ENCODE data around the gene ENAM.

Gene ENAM

GRCh38 chr4:70608324-70608723 is 20.2 kb upstream of the ENAM start:
- Histone ChIP-seq H3K9me3 (ENCODE audit: low read length) (no peaks in the 10 kb centered on the region), H3K36me3 (ENCODE audit: insufficient read depth, low read length) (no peaks in the 10 kb centered on the region), H3K4me3 (ENCODE audit: low read length) (no peak overlapping the region), H2AFZ (ENCODE audit: low read depth, low read length) (no peak overlapping the region), H3K4me1 (ENCODE audit: insufficient read depth, low read length) (peaks cover 25% of the 10 kb centered on the region), H3K27me3 (ENCODE audit: insufficient read depth, low read length) (no peaks in the 10 kb centered on the region)

- peaks cover 1% of the 10 kb centered on the region for H3K4me1 ChIP-seq (ENCODE audit: insufficient read depth, low read length)
- H3K4me3 ChIP-seq (ENCODE audit: low read length), result no peak overlapping the region
- H3K36me3 ChIP-seq (ENCODE audit: insufficient read depth, low read length), result no peaks in the 10 kb centered on the region
- no peaks in the 10 kb centered on the region for H3K9me3 ChIP-seq (ENCODE audit: low read length)
- no peak overlapping the region for H2AFZ ChIP-seq (ENCODE audit: low read depth, low read length)
- peaks cover 3% of the 10 kb centered on the region for H3K27me3 ChIP-seq (ENCODE audit: insufficient read depth, low read length)
Observed at GRCh38 chr4:70613306-70614183, 15.0 kb upstream of the ENAM start.

DNA sequence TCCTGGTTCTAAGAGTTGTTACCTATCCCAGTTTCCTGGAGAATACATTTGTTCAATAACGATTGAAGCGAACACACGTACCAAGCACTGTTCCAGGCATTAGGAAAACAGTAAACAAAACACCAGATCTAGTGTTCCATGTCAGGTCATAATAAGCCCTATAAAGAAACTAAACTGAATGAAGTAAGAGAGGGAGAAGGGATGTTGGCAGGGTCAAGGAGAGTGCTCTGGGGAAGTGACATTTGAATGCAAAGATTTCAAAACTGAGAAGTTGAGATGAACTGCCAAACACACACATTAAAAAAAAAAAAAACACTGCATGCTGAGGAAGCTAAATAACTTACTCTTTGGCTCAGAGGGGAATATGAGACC is 14.4 kb upstream of the ENAM start:
- H3K4me3 ChIP-seq (ENCODE audit: low read length), result no peak overlapping the region
- peaks cover 3% of the 10 kb centered on the region for H3K27me3 ChIP-seq (ENCODE audit: insufficient read depth, low read length)
- no peak overlapping the region for H2AFZ ChIP-seq (ENCODE audit: low read depth, low read length)
- H3K4me1 ChIP-seq (ENCODE audit: insufficient read depth, low read length), result no peaks in the 10 kb centered on the region
- H3K36me3 ChIP-seq (ENCODE audit: insufficient read depth, low read length), result no peaks in the 10 kb centered on the region
- no peaks in the 10 kb centered on the region for H3K9me3 ChIP-seq (ENCODE audit: low read length)

DNA sequence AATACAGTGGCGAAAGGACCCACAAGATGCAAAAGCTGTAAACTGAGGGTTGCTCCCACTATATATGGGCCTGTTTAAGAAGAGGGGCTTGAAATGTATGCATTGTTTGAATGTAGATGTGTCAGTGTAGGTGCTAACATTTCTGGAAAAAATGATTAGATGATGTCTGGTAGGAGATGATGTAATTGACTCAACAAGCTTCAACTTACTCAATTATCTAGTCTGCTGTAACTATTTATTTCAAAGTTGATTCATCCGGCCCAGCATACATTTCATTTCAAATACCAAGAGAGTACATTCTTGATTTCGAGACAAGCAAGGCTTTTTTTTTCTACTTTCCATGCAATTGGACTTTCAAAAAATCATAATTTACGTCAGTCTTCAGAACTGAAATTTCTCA is 9.3 kb upstream of the ENAM start:
- no peak overlapping the region for H2AFZ ChIP-seq (ENCODE audit: low read depth, low read length)
- H3K4me3 ChIP-seq (ENCODE audit: low read length), result no peak overlapping the region
- no peaks in the 10 kb centered on the region for H3K9me3 ChIP-seq (ENCODE audit: low read length)
- no peaks in the 10 kb centered on the region for H3K36me3 ChIP-seq (ENCODE audit: insufficient read depth, low read length)
- H3K27me3 ChIP-seq (ENCODE audit: insufficient read depth, low read length), result no peaks in the 10 kb centered on the region
- peaks cover 5% of the 10 kb centered on the region for H3K4me1 ChIP-seq (ENCODE audit: insufficient read depth, low read length)

- Histone ChIP-seq H3K36me3 (ENCODE audit: insufficient read depth, low read length) (no peaks in the 10 kb centered on the region), H2AFZ (ENCODE audit: low read depth, low read length) (no peak overlapping the region), H3K9me3 (ENCODE audit: low read length) (no peaks in the 10 kb centered on the region), H3K4me1 (ENCODE audit: insufficient read depth, low read length) (peaks cover 5% of the 10 kb centered on the region), H3K27me3 (ENCODE audit: insufficient read depth, low read length) (no peaks in the 10 kb centered on the region), H3K4me3 (ENCODE audit: low read length) (no peak overlapping the region)
Observed at GRCh38 chr4:70619778-70620177, 8.8 kb upstream of the ENAM start.

- Histone ChIP-seq H3K4me1 (ENCODE audit: insufficient read depth, low read length) (peaks cover 5% of the 10 kb centered on the region), H3K9me3 (ENCODE audit: low read length) (no peaks in the 10 kb centered on the region), H3K36me3 (ENCODE audit: insufficient read depth, low read length) (no peaks in the 10 kb centered on the region), H3K27me3 (ENCODE audit: insufficient read depth, low read length) (no peaks in the 10 kb centered on the region), H3K4me3 (ENCODE audit: low read length) (no peak overlapping the region), H2AFZ (ENCODE audit: low read depth, low read length) (no peak overlapping the region)
Observed at GRCh38 chr4:70623323-70623722, 5.2 kb upstream of the ENAM start.

GRCh38 chr4:70624226-70624793 is 4.2 kb upstream of the ENAM start:
- Histone ChIP-seq H3K4me3 (ENCODE audit: low read length) (no peak overlapping the region), H3K9me3 (ENCODE audit: low read length) (no peaks in the 10 kb centered on the region), H2AFZ (ENCODE audit: low read depth, low read length) (no peak overlapping the region), H3K4me1 (ENCODE audit: insufficient read depth, low read length) (peaks cover 5% of the 10 kb centered on the region), H3K36me3 (ENCODE audit: insufficient read depth, low read length) (no peaks in the 10 kb centered on the region), H3K27me3 (ENCODE audit: insufficient read depth, low read length) (no peaks in the 10 kb centered on the region)

- H3K27me3 ChIP-seq (ENCODE audit: insufficient read depth, low read length), result no peaks in the 10 kb centered on the region
- H3K36me3 ChIP-seq (ENCODE audit: insufficient read depth, low read length), result no peaks in the 10 kb centered on the region
- H3K4me1 ChIP-seq (ENCODE audit: insufficient read depth, low read length), result peaks cover 5% of the 10 kb centered on the region
- no peak overlapping the region for H2AFZ ChIP-seq (ENCODE audit: low read depth, low read length)
- H3K9me3 ChIP-seq (ENCODE audit: low read length), result no peaks in the 10 kb centered on the region
- H3K4me3 ChIP-seq (ENCODE audit: low read length), result no peak overlapping the region
Observed at GRCh38 chr4:70627620-70628019, 924 bp upstream of the ENAM start.

DNA sequence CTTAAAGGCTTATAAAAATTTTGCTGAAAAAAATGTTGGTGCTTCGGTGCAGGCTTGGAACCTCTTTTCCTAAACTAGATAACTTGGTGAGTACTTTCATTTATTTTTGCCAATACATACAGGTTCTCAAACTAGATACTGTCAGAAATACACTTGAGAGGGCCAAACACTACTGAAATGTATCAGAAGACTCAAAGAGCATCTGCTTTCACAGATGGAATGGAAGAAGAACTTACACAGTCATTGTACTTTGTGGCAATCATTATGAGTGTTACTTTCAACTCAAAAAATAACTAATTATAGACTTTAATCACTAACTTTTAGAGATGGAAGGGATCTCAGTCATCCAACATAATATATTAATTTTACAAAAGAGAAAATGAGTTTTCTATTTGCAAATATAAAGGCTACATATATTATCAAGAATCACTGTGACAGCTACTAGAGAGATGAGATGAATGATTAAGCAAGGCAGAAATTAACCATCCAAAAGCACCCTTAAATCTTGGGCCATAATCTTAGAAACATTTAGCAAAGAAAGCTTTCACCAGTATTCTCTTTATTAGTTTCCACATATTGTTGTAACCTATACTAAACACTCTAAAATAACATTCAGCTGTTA is 1.0 kb downstream of the ENAM start:
- Histone ChIP-seq H3K4me1 (ENCODE audit: insufficient read depth, low read length) (no peaks in the 10 kb centered on the region), H3K36me3 (ENCODE audit: insufficient read depth, low read length) (no peaks in the 10 kb centered on the region), H2AFZ (ENCODE audit: low read depth, low read length) (no peak overlapping the region), H3K9me3 (ENCODE audit: low read length) (no peaks in the 10 kb centered on the region), H3K4me3 (ENCODE audit: low read length) (no peak overlapping the region), H3K27me3 (ENCODE audit: insufficient read depth, low read length) (no peaks in the 10 kb centered on the region)

GRCh38 chr4:70630162-70630561 is 1.6 kb downstream of the ENAM start:
- no peaks in the 10 kb centered on the region for H3K9me3 ChIP-seq (ENCODE audit: low read length)
- no peak overlapping the region for H3K4me3 ChIP-seq (ENCODE audit: low read length)
- no peak overlapping the region for H2AFZ ChIP-seq (ENCODE audit: low read depth, low read length)
- H3K36me3 ChIP-seq (ENCODE audit: insufficient read depth, low read length), result no peaks in the 10 kb centered on the region
- H3K27me3 ChIP-seq (ENCODE audit: insufficient read depth, low read length), result no peaks in the 10 kb centered on the region
- H3K4me1 ChIP-seq (ENCODE audit: insufficient read depth, low read length), result no peaks in the 10 kb centered on the region

GRCh38 chr4:70632028-70632427 is 3.5 kb downstream of the ENAM start:
- Histone ChIP-seq H3K27me3 (ENCODE audit: insufficient read depth, low read length) (no peaks in the 10 kb centered on the region), H3K36me3 (ENCODE audit: insufficient read depth, low read length) (no peaks in the 10 kb centered on the region)

GRCh38 chr4:70634482-70634881 is 5.9 kb downstream of the ENAM start:
- Histone ChIP-seq H3K4me1 (ENCODE audit: insufficient read depth, low read length) (no peaks in the 10 kb centered on the region), H3K9me3 (ENCODE audit: low read length) (no peaks in the 10 kb centered on the region), H3K4me3 (ENCODE audit: low read length) (no peak overlapping the region), H3K36me3 (ENCODE audit: insufficient read depth, low read length) (no peaks in the 10 kb centered on the region), H2AFZ (ENCODE audit: low read depth, low read length) (no peak overlapping the region), H3K27me3 (ENCODE audit: insufficient read depth, low read length) (no peaks in the 10 kb centered on the region)

More at GRCh38 chr4:70632028-70632427, 3.5 kb downstream of the ENAM start:
- no peak overlapping the region for H2AFZ ChIP-seq (ENCODE audit: low read depth, low read length)
- no peaks in the 10 kb centered on the region for H3K9me3 ChIP-seq (ENCODE audit: low read length)
- no peak overlapping the region for H3K4me3 ChIP-seq (ENCODE audit: low read length)
- no peaks in the 10 kb centered on the region for H3K4me1 ChIP-seq (ENCODE audit: insufficient read depth, low read length)

DNA sequence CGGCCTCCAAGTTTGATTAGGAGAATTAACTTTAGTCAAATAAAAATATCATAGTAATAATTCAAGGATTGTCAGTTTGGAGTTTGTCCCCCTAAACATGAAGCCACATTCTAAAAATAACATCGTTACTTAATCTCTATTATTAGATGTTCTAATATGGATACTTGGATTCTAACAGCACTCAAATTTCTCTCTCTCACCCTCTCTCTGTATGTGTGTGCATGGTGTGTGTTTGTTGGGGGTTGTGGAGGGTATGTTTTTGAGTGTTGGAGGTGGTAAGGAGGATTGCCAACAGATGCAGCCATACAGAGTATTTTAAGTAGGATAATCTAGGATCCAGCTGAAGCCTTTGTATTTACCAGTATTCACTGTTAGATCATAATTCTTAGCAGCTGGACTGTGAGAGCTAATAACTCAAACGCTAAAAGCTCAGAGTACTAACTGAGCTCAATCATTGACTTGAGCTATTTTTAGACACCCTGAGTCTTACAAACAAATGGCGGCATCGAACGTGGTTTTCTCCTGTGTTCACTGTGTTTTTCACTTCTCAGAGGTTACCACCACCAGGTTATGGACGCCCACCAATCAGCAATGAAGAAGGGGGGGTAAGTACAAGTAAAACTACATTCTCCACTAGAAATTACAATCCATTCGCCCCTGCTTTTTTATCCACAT is 8.8 kb downstream of the ENAM start:
- H2AFZ ChIP-seq (ENCODE audit: low read depth, low read length), result no peak overlapping the region
- no peaks in the 10 kb centered on the region for H3K36me3 ChIP-seq (ENCODE audit: insufficient read depth, low read length)
- no peaks in the 10 kb centered on the region for H3K27me3 ChIP-seq (ENCODE audit: insufficient read depth, low read length)
- no peak overlapping the region for H3K4me3 ChIP-seq (ENCODE audit: low read length)
- H3K9me3 ChIP-seq (ENCODE audit: low read length), result no peaks in the 10 kb centered on the region
- H3K4me1 ChIP-seq (ENCODE audit: insufficient read depth, low read length), result no peaks in the 10 kb centered on the region
